HEK293 (cell line): ENCODE measurements around the gene ANO1.

ENCODE experiments used
- CTCF ChIA-PET: fragments of 350-600 bp; formaldehyde crosslinking; extraction: SDS; loops from one replicate; lab custom pipeline; 2021; ENCODE audit warnings: antibody characterized with exemption; lab: Yijun Ruan, JAX
- POLR2A ChIA-PET: fragments of 300-600 bp; formaldehyde crosslinking; extraction: SDS; loops from one replicate; lab custom pipeline; 2020; ENCODE audit warnings: antibody characterized with exemption, inconsistent platforms; lab: Yijun Ruan, JAX
- H3K27ac ChIP-seq: fragments of 200-500 bp; sonication (Bioruptor generic); 2 replicates; pipeline ENCODE4 v1.5.1; 2014; ENCODE audit warnings: low read depth, low read length, control low read depth, inconsistent platforms; ENCODE audit errors: extremely low read depth
- H3K36me3 ChIP-seq, 2 experiments: fragments of 200-500 bp in 1 of 2; sonication (Bioruptor generic) in 1 of 2; 1 replicate in 1 of 2; 2 replicates in 1 of 2; pipeline ENCODE4 v1.5.1; 2014 to 2017; ENCODE audit warnings: inconsistent platforms in 2 of 2, low read length in 2 of 2; ENCODE audit not compliant: control insufficient read depth in 2 of 2, insufficient read depth in 1 of 2
- H3K4me1 ChIP-seq: fragments of 200-500 bp; sonication (Bioruptor generic); 2 replicates; pipeline ENCODE4 v1.5.1; 2014; ENCODE audit warnings: mild to moderate bottlenecking, low read length, inconsistent platforms; ENCODE audit not compliant: control insufficient read depth, insufficient read depth
- H3K4me3 ChIP-seq: 2 replicates; pipeline ENCODE4 v1.5.1; 2011; ENCODE audit warnings: low read depth, mild to moderate bottlenecking, control low read depth, low read length, moderate library complexity
- H3K9me3 ChIP-seq: fragments of 200-500 bp; sonication (Bioruptor generic); 2 replicates; pipeline ENCODE4 v1.5.1; 2014; ENCODE audit warnings: low read depth, low read length, inconsistent platforms; ENCODE audit not compliant: control insufficient read depth, insufficient read depth
- IKZF3 ChIP-seq: fragments of 450-650 bp; IDR thresholded peaks from 2 replicates; pipeline ENCODE4 v1.5.0; 2018; ENCODE audit warnings: missing biosample characterization, mild to moderate bottlenecking, missing genetic modification characterization, moderate library complexity
- KLF9 ChIP-seq: fragments of 450-650 bp; formaldehyde crosslinking; IDR thresholded peaks from 2 replicates; pipeline ENCODE4 v1.5.1; 2016; ENCODE audit warnings: missing biosample characterization, missing genetic modification characterization, low read depth
- REPIN1 ChIP-seq: fragments of 450-650 bp; formaldehyde crosslinking; IDR thresholded peaks from 2 replicates; pipeline ENCODE4 v1.5.1; 2017; ENCODE audit warnings: missing biosample characterization, missing genetic modification characterization, low read depth
- SALL2 ChIP-seq: fragments of 450-650 bp; formaldehyde crosslinking; IDR thresholded peaks from 2 replicates; pipeline ENCODE4 v1.5.0; 2017; ENCODE audit warnings: missing biosample characterization, mild to moderate bottlenecking, missing genetic modification characterization, borderline replicate concordance
- ZBTB21 ChIP-seq: fragments of 450-650 bp; formaldehyde crosslinking; IDR thresholded peaks from 2 replicates; pipeline ENCODE4 v1.5.1; 2017; ENCODE audit warnings: missing biosample characterization, missing genetic modification characterization
- ZFHX2 ChIP-seq: fragments of 450-650 bp; formaldehyde crosslinking; conservative IDR thresholded peaks from 2 replicates; pipeline ENCODE4 v1.5.1; 2016; ENCODE audit warnings: missing biosample characterization, missing genetic modification characterization
- ZNF112 ChIP-seq: fragments of 450-650 bp; formaldehyde crosslinking; IDR thresholded peaks from 2 replicates; pipeline ENCODE4 v1.5.0; 2017; ENCODE audit warnings: missing biosample characterization, missing genetic modification characterization
- ZNF175 ChIP-seq: fragments of 450-650 bp; formaldehyde crosslinking; IDR thresholded peaks from 2 replicates; pipeline ENCODE4 v1.5.1; 2016; ENCODE audit warnings: missing biosample characterization, missing genetic modification characterization
- ZNF223 ChIP-seq: fragments of 450-650 bp; formaldehyde crosslinking; IDR thresholded peaks from 2 replicates; pipeline ENCODE4 v1.5.1; 2016; ENCODE audit warnings: missing biosample characterization, missing genetic modification characterization
- ZNF292 ChIP-seq: fragments of 450-650 bp; formaldehyde crosslinking; IDR thresholded peaks from 2 replicates; pipeline ENCODE4 v1.5.1; 2016; ENCODE audit warnings: low read depth, missing biosample characterization, missing genetic modification characterization, borderline replicate concordance
- ZNF335 ChIP-seq: fragments of 450-650 bp; formaldehyde crosslinking; conservative IDR thresholded peaks from 2 replicates; pipeline ENCODE4 v1.5.1; 2016; ENCODE audit warnings: missing biosample characterization, missing genetic modification characterization
- ZNF350 ChIP-seq: fragments of 450-650 bp; formaldehyde crosslinking; IDR thresholded peaks from 2 replicates; pipeline ENCODE4 v1.5.0; 2017; ENCODE audit warnings: missing biosample characterization, mild to moderate bottlenecking, missing genetic modification characterization
- ZNF37A ChIP-seq: fragments of 450-650 bp; IDR thresholded peaks from 2 replicates; pipeline ENCODE4 v1.5.1; 2018; ENCODE audit warnings: missing biosample characterization, missing genetic modification characterization
- ZNF426 ChIP-seq: fragments of 450-650 bp; formaldehyde crosslinking; IDR thresholded peaks from 2 replicates; pipeline ENCODE4 v1.5.1; 2017; ENCODE audit warnings: missing biosample characterization, missing genetic modification characterization, mild to moderate bottlenecking, inconsistent platforms, moderate library complexity
- ZNF530 ChIP-seq: fragments of 450-650 bp; formaldehyde crosslinking; IDR thresholded peaks from 2 replicates; pipeline ENCODE4 v1.5.1; 2016; ENCODE audit warnings: low read depth, missing biosample characterization, missing genetic modification characterization
- ZNF629 ChIP-seq: fragments of 450-650 bp; formaldehyde crosslinking; IDR thresholded peaks from 2 replicates; pipeline ENCODE4 v1.5.1; 2017; ENCODE audit warnings: missing biosample characterization, missing genetic modification characterization
- ZNF658 ChIP-seq: fragments of 450-650 bp; formaldehyde crosslinking; IDR thresholded peaks from 2 replicates; pipeline ENCODE4; 2016; ENCODE audit warnings: missing biosample characterization, missing genetic modification characterization
- ZNF677 ChIP-seq: fragments of 450-650 bp; IDR thresholded peaks from 2 replicates; pipeline ENCODE4 v1.5.0; 2018; ENCODE audit warnings: missing biosample characterization, mild to moderate bottlenecking, missing genetic modification characterization, moderate library complexity
- ZNF785 ChIP-seq: fragments of 450-650 bp; formaldehyde crosslinking; IDR thresholded peaks from 2 replicates; pipeline ENCODE4 v1.5.1; 2016; ENCODE audit warnings: missing biosample characterization, missing genetic modification characterization
- ZNF843 ChIP-seq: fragments of 450-650 bp; formaldehyde crosslinking; IDR thresholded peaks from 2 replicates; pipeline ENCODE4 v1.5.1; 2016; ENCODE audit warnings: missing biosample characterization, missing genetic modification characterization
- ZSCAN16 ChIP-seq: fragments of 450-650 bp; formaldehyde crosslinking; IDR thresholded peaks from 2 replicates; pipeline ENCODE4 v1.5.1; 2016; ENCODE audit warnings: missing biosample characterization, missing genetic modification characterization
- TF ChIP-seq, protein P1 (sequence below): fragments of 450-650 bp; IDR thresholded peaks from 2 replicates; pipeline ENCODE4 v1.5.1; 2018; ENCODE audit warnings: missing biosample characterization, mild to moderate bottlenecking, missing genetic modification characterization
- TF ChIP-seq, protein P2 (sequence below): fragments of 450-650 bp; formaldehyde crosslinking; IDR thresholded peaks from 2 replicates; pipeline ENCODE4 v1.5.1; 2016; ENCODE audit warnings: missing biosample characterization, missing genetic modification characterization
- TF ChIP-seq, protein P3 (sequence below): fragments of 450-650 bp; formaldehyde crosslinking; IDR thresholded peaks from 2 replicates; pipeline ENCODE4; 2016; ENCODE audit warnings: missing biosample characterization, missing genetic modification characterization
- TF ChIP-seq, protein P4 (sequence below): fragments of 450-650 bp; formaldehyde crosslinking; IDR thresholded peaks from 2 replicates; pipeline ENCODE4 v1.5.1; 2017; ENCODE audit warnings: missing biosample characterization, missing genetic modification characterization

ANO1 gene

DNA sequence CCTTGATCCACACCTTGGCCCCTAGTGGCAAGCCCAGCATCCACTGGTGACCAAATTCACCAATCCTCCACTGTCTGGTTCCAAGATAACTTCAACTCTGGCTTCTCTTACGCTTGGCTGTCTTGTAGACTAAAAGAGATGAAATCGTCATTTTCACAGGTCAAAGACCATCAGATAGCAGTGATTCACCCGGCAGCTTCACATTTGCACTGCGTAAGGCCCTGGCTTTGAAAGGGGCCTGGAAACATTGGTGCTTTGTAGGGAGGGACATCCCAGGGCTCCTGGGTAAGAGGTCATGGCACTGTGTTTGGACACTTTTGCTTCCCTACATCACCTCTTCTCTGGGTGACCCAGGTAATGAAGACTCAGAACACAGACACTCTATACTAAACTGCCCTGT lies 94.9 kb downstream of the ANO1 start:
- ChIA-PET CTCF (interaction anchor here (0.5 to 2.1 kb wide), 7 partner anchors 20 to 284 kb away, joined by 3 to 8 read pairs (median 4); no protein-coding TSS in a partner anchor), POLR2A (no interaction called here)
- no peaks in the 10 kb centered on the region for H3K36me3 ChIP-seq
- no peak overlapping the region for H3K27ac ChIP-seq
- H3K9me3 ChIP-seq = no peaks in the 10 kb centered on the region
- H3K4me3 ChIP-seq = no peak overlapping the region
- TF ChIP-seq ZNF335 (no peak), ZNF658 (tag by site-specific recombination) (no peak), ZNF785 (tag by site-specific recombination) (no peak), ZNF175 (tag by site-specific recombination) (no peak), ZNF223 (tag by site-specific recombination) (no peak), ZNF350 (tag by site-specific recombination) (no peak), SALL2 (tag by site-specific recombination) (no peak), ZNF530 (no peak), ZFHX2 (tag by site-specific recombination) (no peak)
- TF ChIP-seq, protein P1, sequence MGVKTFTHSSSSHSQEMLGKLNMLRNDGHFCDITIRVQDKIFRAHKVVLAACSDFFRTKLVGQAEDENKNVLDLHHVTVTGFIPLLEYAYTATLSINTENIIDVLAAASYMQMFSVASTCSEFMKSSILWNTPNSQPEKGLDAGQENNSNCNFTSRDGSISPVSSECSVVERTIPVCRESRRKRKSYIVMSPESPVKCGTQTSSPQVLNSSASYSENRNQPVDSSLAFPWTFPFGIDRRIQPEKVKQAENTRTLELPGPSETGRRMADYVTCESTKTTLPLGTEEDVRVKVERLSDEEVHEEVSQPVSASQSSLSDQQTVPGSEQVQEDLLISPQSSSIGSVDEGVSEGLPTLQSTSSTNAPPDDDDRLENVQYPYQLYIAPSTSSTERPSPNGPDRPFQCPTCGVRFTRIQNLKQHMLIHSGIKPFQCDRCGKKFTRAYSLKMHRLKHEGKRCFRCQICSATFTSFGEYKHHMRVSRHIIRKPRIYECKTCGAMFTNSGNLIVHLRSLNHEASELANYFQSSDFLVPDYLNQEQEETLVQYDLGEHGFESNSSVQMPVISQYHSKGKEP (tag by site-specific recombination) = no peak
- H3K4me1 ChIP-seq = no peaks in the 10 kb centered on the region

DNA sequence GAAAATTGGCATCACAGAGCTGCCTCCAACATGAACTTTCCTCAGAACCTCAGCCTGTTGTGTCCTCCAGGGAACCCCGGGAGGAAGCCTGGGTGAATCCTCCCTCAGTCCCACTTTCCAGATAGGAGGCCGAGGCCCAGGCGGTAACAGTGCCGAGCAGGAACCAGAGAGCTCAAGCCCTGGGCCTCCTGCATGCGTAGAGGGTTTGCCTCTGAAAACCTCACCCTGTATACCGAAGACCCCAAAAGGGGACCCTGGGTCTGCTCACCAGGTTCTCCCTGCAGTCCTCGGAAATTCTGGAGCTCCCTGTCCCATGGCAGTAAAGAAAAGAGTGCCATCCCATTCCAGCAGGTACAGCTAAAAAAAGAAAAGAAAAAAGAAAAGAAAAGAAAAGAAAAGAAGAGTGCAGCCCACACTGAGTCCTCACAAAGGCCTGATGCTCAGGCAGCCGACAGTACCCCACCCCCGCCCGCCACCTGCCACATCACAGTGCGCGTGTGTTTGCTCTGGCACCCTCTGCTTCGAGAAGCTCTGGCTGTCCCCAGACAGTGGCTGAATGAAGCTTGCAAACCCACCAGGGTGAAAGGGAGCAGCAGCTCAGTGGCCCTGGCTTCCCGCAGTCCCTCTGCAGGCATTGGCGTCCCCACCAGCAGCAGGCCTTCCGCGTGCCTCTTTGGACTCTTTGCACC lies 96.6 kb downstream of the ANO1 start:
- CTCF ChIA-PET = interaction anchor here (0.7 to 1.7 kb wide), 5 partner anchors 17 to 1202 kb away, joined by 3 to 9 read pairs (median 4); no protein-coding TSS in a partner anchor
- no peaks in the 10 kb centered on the region for H3K9me3 ChIP-seq
- no peaks in the 10 kb centered on the region for H3K4me1 ChIP-seq
- TF ChIP-seq, protein P2, sequence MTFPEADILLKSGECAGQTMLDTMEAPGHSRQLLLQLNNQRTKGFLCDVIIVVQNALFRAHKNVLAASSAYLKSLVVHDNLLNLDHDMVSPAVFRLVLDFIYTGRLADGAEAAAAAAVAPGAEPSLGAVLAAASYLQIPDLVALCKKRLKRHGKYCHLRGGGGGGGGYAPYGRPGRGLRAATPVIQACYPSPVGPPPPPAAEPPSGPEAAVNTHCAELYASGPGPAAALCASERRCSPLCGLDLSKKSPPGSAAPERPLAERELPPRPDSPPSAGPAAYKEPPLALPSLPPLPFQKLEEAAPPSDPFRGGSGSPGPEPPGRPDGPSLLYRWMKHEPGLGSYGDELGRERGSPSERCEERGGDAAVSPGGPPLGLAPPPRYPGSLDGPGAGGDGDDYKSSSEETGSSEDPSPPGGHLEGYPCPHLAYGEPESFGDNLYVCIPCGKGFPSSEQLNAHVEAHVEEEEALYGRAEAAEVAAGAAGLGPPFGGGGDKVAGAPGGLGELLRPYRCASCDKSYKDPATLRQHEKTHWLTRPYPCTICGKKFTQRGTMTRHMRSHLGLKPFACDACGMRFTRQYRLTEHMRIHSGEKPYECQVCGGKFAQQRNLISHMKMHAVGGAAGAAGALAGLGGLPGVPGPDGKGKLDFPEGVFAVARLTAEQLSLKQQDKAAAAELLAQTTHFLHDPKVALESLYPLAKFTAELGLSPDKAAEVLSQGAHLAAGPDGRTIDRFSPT = no peak
- TF ChIP-seq ZNF677 (tag by site-specific recombination) (no peak), KLF9 (no peak), ZNF37A (no peak), ZBTB21 (tag by site-specific recombination) (no peak), ZNF843 (tag by site-specific recombination) (no peak), ZSCAN16 (tag by site-specific recombination) (no peak), ZNF629 (tag by site-specific recombination) (no peak), ZNF112 (tag by site-specific recombination) (no peak), REPIN1 (tag by site-specific recombination) (no peak), ZNF292 (tag by site-specific recombination) (no peak), ZNF426 (no peak), IKZF3 (tag by site-specific recombination) (no peak)
- TF ChIP-seq, protein P3, sequence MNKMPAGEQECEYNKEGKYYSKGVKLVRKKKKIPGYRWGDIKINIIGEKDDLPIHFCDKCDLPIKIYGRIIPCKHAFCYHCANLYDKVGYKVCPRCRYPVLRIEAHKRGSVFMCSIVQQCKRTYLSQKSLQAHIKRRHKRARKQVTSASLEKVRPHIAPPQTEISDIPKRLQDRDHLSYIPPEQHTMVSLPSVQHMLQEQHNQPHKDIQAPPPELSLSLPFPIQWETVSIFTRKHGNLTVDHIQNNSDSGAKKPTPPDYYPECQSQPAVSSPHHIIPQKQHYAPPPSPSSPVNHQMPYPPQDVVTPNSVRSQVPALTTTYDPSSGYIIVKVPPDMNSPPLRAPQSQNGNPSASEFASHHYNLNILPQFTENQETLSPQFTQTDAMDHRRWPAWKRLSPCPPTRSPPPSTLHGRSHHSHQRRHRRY (tag by site-specific recombination) = no peak
- TF ChIP-seq, protein P4, sequence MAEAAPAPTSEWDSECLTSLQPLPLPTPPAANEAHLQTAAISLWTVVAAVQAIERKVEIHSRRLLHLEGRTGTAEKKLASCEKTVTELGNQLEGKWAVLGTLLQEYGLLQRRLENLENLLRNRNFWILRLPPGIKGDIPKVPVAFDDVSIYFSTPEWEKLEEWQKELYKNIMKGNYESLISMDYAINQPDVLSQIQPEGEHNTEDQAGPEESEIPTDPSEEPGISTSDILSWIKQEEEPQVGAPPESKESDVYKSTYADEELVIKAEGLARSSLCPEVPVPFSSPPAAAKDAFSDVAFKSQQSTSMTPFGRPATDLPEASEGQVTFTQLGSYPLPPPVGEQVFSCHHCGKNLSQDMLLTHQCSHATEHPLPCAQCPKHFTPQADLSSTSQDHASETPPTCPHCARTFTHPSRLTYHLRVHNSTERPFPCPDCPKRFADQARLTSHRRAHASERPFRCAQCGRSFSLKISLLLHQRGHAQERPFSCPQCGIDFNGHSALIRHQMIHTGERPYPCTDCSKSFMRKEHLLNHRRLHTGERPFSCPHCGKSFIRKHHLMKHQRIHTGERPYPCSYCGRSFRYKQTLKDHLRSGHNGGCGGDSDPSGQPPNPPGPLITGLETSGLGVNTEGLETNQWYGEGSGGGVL = no peak
- H3K36me3 ChIP-seq = no peaks in the 10 kb centered on the region
- H3K27ac ChIP-seq = no peak overlapping the region
- no peak overlapping the region for H3K4me3 ChIP-seq
- POLR2A ChIA-PET = interaction anchor here (0.6 kb wide), 1 partner anchor 1836 kb away, joined by 3 read pairs; no protein-coding TSS in a partner anchor
